H9 (cell line): ENCODE results near the gene ATAT1. TPM values are rescaled to one million over a fixed set of nuclear protein-coding genes. Genes with fewer than 3 reads are reported as not detected.

Experiments used
- DNase-seq: peaks from one replicate; pipeline ENCODE4 v3.0.0-alpha.2; 2017
- H2AFZ ChIP-seq: one replicate; pipeline ENCODE4 v1.6.1; 2013; ENCODE audit warnings: mild to moderate bottlenecking, low read length, control low read depth, moderate library complexity
- H2AK5ac ChIP-seq: 2 replicates; pipeline ENCODE4 v1.6.1; 2013; ENCODE audit warnings: low read length, control low read depth, mixed read lengths; ENCODE audit not compliant: insufficient read length
- H2BK120ac ChIP-seq: one replicate; pipeline ENCODE4 v1.6.1; 2013; ENCODE audit warnings: low read depth, mild to moderate bottlenecking, low read length, control low read depth, inconsistent platforms; ENCODE audit not compliant: poor library complexity, severe bottlenecking
- H2BK12ac ChIP-seq: 2 replicates; pipeline ENCODE4 v1.6.1; 2013; ENCODE audit warnings: low read length, control low read depth, mixed read lengths, low read depth; ENCODE audit not compliant: insufficient read length
- H2BK15ac ChIP-seq: 2 replicates; pipeline ENCODE4 v1.6.1; 2013; ENCODE audit warnings: low read depth, low read length, control low read depth
- H2BK20ac ChIP-seq: one replicate; pipeline ENCODE4 v1.6.1; 2013; ENCODE audit warnings: low read depth, mild to moderate bottlenecking, low read length, control low read depth, inconsistent platforms; ENCODE audit not compliant: poor library complexity, severe bottlenecking
- H2BK5ac ChIP-seq: 2 replicates; pipeline ENCODE4 v1.6.1; 2013; ENCODE audit warnings: low read length, control low read depth, mixed read lengths; ENCODE audit not compliant: insufficient read length
- H3K14ac ChIP-seq: 2 replicates; pipeline ENCODE4 v1.6.1; 2013; ENCODE audit warnings: low read length, control low read depth; ENCODE audit not compliant: insufficient read depth
- H3K18ac ChIP-seq: 2 replicates; pipeline ENCODE4 v1.6.1; 2013; ENCODE audit warnings: low read depth, mild to moderate bottlenecking, mixed read lengths, low read length, control low read depth; ENCODE audit not compliant: insufficient read length
- H3K23ac ChIP-seq: 2 replicates; pipeline ENCODE4 v1.6.1; 2013; ENCODE audit warnings: low read length, control low read depth, mixed read lengths, low read depth; ENCODE audit not compliant: insufficient read length
- H3K23me2 ChIP-seq: 2 replicates; pipeline ENCODE4 v1.6.1; 2013; ENCODE audit warnings: low read depth, mild to moderate bottlenecking, mixed read lengths, low read length, control low read depth; ENCODE audit not compliant: insufficient read length, poor library complexity, severe bottlenecking
- H3K27ac ChIP-seq: 2 replicates; pipeline ENCODE4 v1.5.1; 2013; ENCODE audit warnings: low read length, control low read depth, mixed read lengths, low read depth; ENCODE audit not compliant: insufficient read length
- H3K27me3 ChIP-seq: 2 replicates; pipeline ENCODE4 v1.6.1; 2013; ENCODE audit warnings: low read length, control low read depth, inconsistent platforms; ENCODE audit not compliant: insufficient read depth
- H3K4ac ChIP-seq: 2 replicates; pipeline ENCODE4 v1.6.1; 2013; ENCODE audit warnings: low read depth, mild to moderate bottlenecking, control low read depth, inconsistent platforms, low read length, moderate library complexity
- H3K4me1 ChIP-seq: 2 replicates; pipeline ENCODE4 v1.6.1; 2013; ENCODE audit warnings: low read length, control low read depth, inconsistent platforms; ENCODE audit not compliant: insufficient read depth
- H3K4me2 ChIP-seq: 2 replicates; pipeline ENCODE4 v1.6.1; 2013; ENCODE audit warnings: low read length, control low read depth, mixed read lengths; ENCODE audit not compliant: insufficient read length, insufficient read depth
- H3K56ac ChIP-seq: 2 replicates; pipeline ENCODE4 v1.6.1; 2013; ENCODE audit warnings: low read depth, mild to moderate bottlenecking, mixed read lengths, low read length, control low read depth; ENCODE audit not compliant: insufficient read length
- H3K79me1 ChIP-seq: 2 replicates; pipeline ENCODE4 v1.6.1; 2013; ENCODE audit warnings: low read depth, mild to moderate bottlenecking, moderate library complexity, low read length, control low read depth, inconsistent platforms; ENCODE audit not compliant: insufficient read depth, poor library complexity, severe bottlenecking
- H3K79me2 ChIP-seq: 2 replicates; pipeline ENCODE4 v1.6.1; 2013; ENCODE audit warnings: low read length, control low read depth, inconsistent platforms; ENCODE audit not compliant: insufficient read depth
- H3K9ac ChIP-seq: 2 replicates; pipeline ENCODE4 v1.6.1; 2013; ENCODE audit warnings: low read length, control low read depth, mixed read lengths; ENCODE audit not compliant: insufficient read length; ENCODE audit errors: extremely low read depth
- H3K9me3 ChIP-seq: one replicate; pipeline ENCODE4 v1.6.1; 2013; ENCODE audit warnings: low read depth, low read length, inconsistent platforms; ENCODE audit not compliant: control insufficient read depth
- H3T11ph ChIP-seq: one replicate; pipeline ENCODE4 v1.6.1; 2013; ENCODE audit warnings: mild to moderate bottlenecking, low read length, control low read depth, inconsistent platforms
- H4K20me1 ChIP-seq: one replicate; pipeline ENCODE4 v1.6.1; 2013; ENCODE audit not compliant: control insufficient read depth, insufficient read length, insufficient read depth
- H4K5ac ChIP-seq: 2 replicates; pipeline ENCODE4 v1.6.1; 2013; ENCODE audit warnings: low read depth, mild to moderate bottlenecking, mixed read lengths, low read length, control low read depth; ENCODE audit not compliant: insufficient read length
- H4K8ac ChIP-seq: replicated peaks from 2 replicates; pipeline ENCODE4 v1.6.1; 2013; ENCODE audit warnings: low read length, control low read depth, mixed read lengths, low read depth; ENCODE audit not compliant: insufficient read length
- H4K91ac ChIP-seq: 2 replicates; pipeline ENCODE4 v1.6.1; 2013; ENCODE audit warnings: low read depth, mild to moderate bottlenecking, moderate library complexity, mixed read lengths, low read length, control low read depth; ENCODE audit not compliant: insufficient read length
- H3K27ac Mint-ChIP-seq, 3 experiments: 2 replicates in 2 of 3; 3 replicates in 1 of 3; pipeline ENCODE4 v1.8.0; 2020 to 2021; ENCODE audit warnings: mixed read lengths in 3 of 3, mild to moderate bottlenecking in 1 of 3, moderate library complexity in 1 of 3
- H3K27me3 Mint-ChIP-seq: 2 replicates; pipeline ENCODE4 v1.8.0; 2021; ENCODE audit warnings: low read depth, mild to moderate bottlenecking, moderate library complexity, mixed read lengths
- H3K36me3 Mint-ChIP-seq, 3 experiments: 2 replicates in 2 of 3; 3 replicates in 1 of 3; pipeline ENCODE4 v1.8.0; 2020 to 2021; ENCODE audit warnings: low read depth in 3 of 3, mixed read lengths in 3 of 3; ENCODE audit not compliant: insufficient read depth in 1 of 3
- H3K4me1 Mint-ChIP-seq, 2 experiments: 2 replicates each; pipeline ENCODE4 v1.8.0; 2020; ENCODE audit warnings: mixed read lengths in 2 of 2
- H3K4me3 Mint-ChIP-seq, 2 experiments: 2 replicates in 1 of 2; 3 replicates in 1 of 2; pipeline ENCODE4 v1.8.0; 2020 to 2021; ENCODE audit warnings: mild to moderate bottlenecking in 2 of 2, mixed read lengths in 2 of 2, moderate library complexity in 1 of 2
- H3K9me3 Mint-ChIP-seq, 2 experiments: 2 replicates in 1 of 2; 3 replicates in 1 of 2; pipeline ENCODE4 v1.8.0; 2020; ENCODE audit warnings: mild to moderate bottlenecking in 2 of 2, mixed read lengths in 2 of 2, moderate library complexity in 1 of 2
- WGBS: extraction: QIAGEN DNeasy Blood & Tissue Kit; methylation state at CpG from one replicate; pipeline ENCODE4 v1.1.7; 2013; ENCODE audit warnings: missing lambda C conversion rate, low lambda C conversion rate, mixed read lengths; ENCODE audit not compliant: insufficient read length; ENCODE audit errors: extremely low coverage; 5-methylcytosine and 5-hydroxymethylcytosine counted together
- total RNA-seq: library from RNA; stranded (reverse); gene quantifications from 2 replicates; pipeline ENCODE4 v1.2.1, GENCODE V29; 2021
- TF ChIP-seq, protein P1 (sequence below): fragments of 200-600 bp; sonication (generic); conservative IDR thresholded peaks from 3 replicates; pipeline ENCODE4 v1.8.0; 2021; ENCODE audit warnings: antibody characterized with exemption, mild to moderate bottlenecking

The ATAT1 gene
- total RNA-seq, 1 experiment from 2014 or later, result 20.1 TPM

DNA sequence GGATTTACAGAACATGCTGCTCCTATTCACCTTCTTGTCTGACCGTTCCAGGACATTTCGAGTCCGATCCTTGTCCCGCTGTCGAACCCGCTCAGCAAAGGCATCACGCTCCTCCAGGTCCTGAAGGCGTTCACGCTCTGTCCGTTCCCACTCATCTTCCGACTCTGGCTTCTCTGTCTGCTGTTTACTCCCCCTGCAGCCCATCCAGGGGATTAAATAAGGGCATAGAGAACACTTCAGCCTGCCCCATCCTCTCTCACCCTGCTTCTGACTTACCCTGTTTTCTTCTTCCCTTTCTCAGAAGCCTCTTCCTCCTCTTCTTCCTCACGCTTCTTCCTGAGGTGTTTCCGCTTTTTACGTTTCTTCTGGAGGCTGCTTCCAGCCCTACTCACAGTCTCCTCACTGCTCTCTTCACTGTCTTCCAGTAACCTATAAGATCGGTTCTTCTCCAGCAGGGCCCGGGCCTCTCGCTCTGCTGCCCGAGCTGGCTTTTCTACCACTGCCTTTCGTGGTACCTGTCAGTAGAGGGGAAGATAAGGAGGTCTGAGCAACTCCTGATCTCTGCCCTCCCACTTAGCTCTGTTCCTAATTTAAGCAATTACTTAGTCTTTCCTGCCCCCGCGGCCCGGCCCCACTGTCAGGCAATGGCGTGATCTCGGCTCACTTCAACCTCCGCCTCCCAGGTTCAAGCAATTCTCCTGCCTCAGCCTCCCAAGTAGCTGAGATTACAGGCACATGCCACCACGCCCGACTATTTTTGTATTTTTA lies 44.3 kb downstream of the ATAT1 start:
- H3K9me3 Mint-ChIP-seq, result no peaks in the 10 kb centered on the region; a peak in 1 of 5 replicates
- no peaks in the 10 kb centered on the region for H3K79me2 ChIP-seq
- no CpG with 5 or more reads among the region's 27 CpGs for WGBS
- H4K20me1 ChIP-seq, result no peaks in the 10 kb centered on the region
- no peak overlapping the region for H3K27ac ChIP-seq
- H2AFZ ChIP-seq, result no peak overlapping the region
- H2BK5ac ChIP-seq, result no peak overlapping the region
- H2BK20ac ChIP-seq, result no peak overlapping the region
- DNase-seq, result no peak
- no peak overlapping the region for H4K5ac ChIP-seq
- no peaks in the 10 kb centered on the region for H3K27me3 Mint-ChIP-seq
- H3K36me3 Mint-ChIP-seq, result peaks cover 9 to 38% (median 27%) of the 10 kb centered on the region in 3 experiments; a peak in 5 of 7 replicates
- no peak overlapping the region for H3K4me2 ChIP-seq
- no peak overlapping the region for H2AK5ac ChIP-seq
- H3K23me2 ChIP-seq, result peaks cover 4% of the 10 kb centered on the region
- H3K18ac ChIP-seq, result no peak overlapping the region
- peaks cover 2 to 7% of the 10 kb centered on the region in 2 experiments; a peak in 3 of 4 replicates for H3K4me1 Mint-ChIP-seq
- H4K8ac ChIP-seq, result no peak overlapping the region
- H3K9me3 ChIP-seq, result no peaks in the 10 kb centered on the region
- no peaks in the 10 kb centered on the region for H3K27me3 ChIP-seq
- no peak overlapping the region for H3K14ac ChIP-seq
- H3K23ac ChIP-seq, result no peak overlapping the region
- peaks cover 9% of the 10 kb centered on the region for H3K79me1 ChIP-seq
- H3K27ac Mint-ChIP-seq, result no peak overlapping the region
- no peak overlapping the region for H3K56ac ChIP-seq
- TF ChIP-seq, protein P1, sequence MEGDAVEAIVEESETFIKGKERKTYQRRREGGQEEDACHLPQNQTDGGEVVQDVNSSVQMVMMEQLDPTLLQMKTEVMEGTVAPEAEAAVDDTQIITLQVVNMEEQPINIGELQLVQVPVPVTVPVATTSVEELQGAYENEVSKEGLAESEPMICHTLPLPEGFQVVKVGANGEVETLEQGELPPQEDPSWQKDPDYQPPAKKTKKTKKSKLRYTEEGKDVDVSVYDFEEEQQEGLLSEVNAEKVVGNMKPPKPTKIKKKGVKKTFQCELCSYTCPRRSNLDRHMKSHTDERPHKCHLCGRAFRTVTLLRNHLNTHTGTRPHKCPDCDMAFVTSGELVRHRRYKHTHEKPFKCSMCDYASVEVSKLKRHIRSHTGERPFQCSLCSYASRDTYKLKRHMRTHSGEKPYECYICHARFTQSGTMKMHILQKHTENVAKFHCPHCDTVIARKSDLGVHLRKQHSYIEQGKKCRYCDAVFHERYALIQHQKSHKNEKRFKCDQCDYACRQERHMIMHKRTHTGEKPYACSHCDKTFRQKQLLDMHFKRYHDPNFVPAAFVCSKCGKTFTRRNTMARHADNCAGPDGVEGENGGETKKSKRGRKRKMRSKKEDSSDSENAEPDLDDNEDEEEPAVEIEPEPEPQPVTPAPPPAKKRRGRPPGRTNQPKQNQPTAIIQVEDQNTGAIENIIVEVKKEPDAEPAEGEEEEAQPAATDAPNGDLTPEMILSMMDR, result peak; percentile 43
- H2BK120ac ChIP-seq, result no peak overlapping the region
- no peak overlapping the region for H3K9ac ChIP-seq
- H4K91ac ChIP-seq, result no peak overlapping the region
- H2BK15ac ChIP-seq, result no peak overlapping the region
- no peak overlapping the region for H2BK12ac ChIP-seq
- no peak overlapping the region for H3K4ac ChIP-seq
- H3K4me1 ChIP-seq, result no peaks in the 10 kb centered on the region
- H3T11ph ChIP-seq, result no peak overlapping the region
- peak overlapping the region; percentile 59 to 89; a peak in 4 of 5 replicates for H3K4me3 Mint-ChIP-seq
